SK-N-SH treated with all-trans-retinoic acid at 6 μM for 48 hours (cell line): ENCODE measurements around the gene ABCA7.

Experiments used
- ATAC-seq: fragments of 200-7000 bp; cut with Tn5 transposase; 3 replicates; pipeline ENCODE4 v1.9.1; 2020; ENCODE audit warnings: mild to moderate bottlenecking, moderate library complexity
- ARNTL ChIP-seq: fragments of 450-650 bp; formaldehyde crosslinking; IDR thresholded peaks from 2 replicates; pipeline ENCODE4 v1.5.0; 2020; ENCODE audit warnings: low read depth, mild to moderate bottlenecking, moderate library complexity, borderline replicate concordance
- BACH2 ChIP-seq: fragments of 250-450 bp; sonication (Bioruptor Pico); IDR thresholded peaks from 2 replicates; pipeline ENCODE4 v1.9.0; 2021; ENCODE audit warnings: mild to moderate bottlenecking, borderline replicate concordance
- CSDC2 ChIP-seq: fragments of 250-450 bp; sonication (Bioruptor Pico); IDR thresholded peaks from 2 replicates; pipeline ENCODE4 v1.5.0; 2020; ENCODE audit warnings: mild to moderate bottlenecking, moderate library complexity
- ISL1 ChIP-seq: fragments of 250-450 bp; sonication (Bioruptor Pico); IDR thresholded peaks from 2 replicates; pipeline ENCODE4 v2.1.2; 2022; ENCODE audit warnings: mild to moderate bottlenecking, moderate library complexity
- OSR1 ChIP-seq: fragments of 250-450 bp; sonication (Bioruptor Pico); IDR thresholded peaks from 2 replicates; pipeline ENCODE4 v1.8.0; 2022; ENCODE audit warnings: moderate library complexity, mild to moderate bottlenecking, inconsistent platforms
- RARB ChIP-seq: fragments of 250-450 bp; sonication (Bioruptor Pico); IDR thresholded peaks from 2 replicates; pipeline ENCODE4 v1.8.0; 2021; ENCODE audit warnings: mild to moderate bottlenecking, moderate library complexity
- TCF4 ChIP-seq: fragments of 250-450 bp; sonication (Bioruptor Pico); IDR thresholded peaks from 2 replicates; pipeline ENCODE4 v1.8.0; 2021; ENCODE audit warnings: mild to moderate bottlenecking, moderate library complexity, borderline replicate concordance
- ZC3H10 ChIP-seq: fragments of 250-450 bp; sonication (Bioruptor Pico); IDR thresholded peaks from 2 replicates; pipeline ENCODE4 v1.5.1; 2021; ENCODE audit warnings: mild to moderate bottlenecking, moderate library complexity
- ZFP3 ChIP-seq: fragments of 250-450 bp; sonication (Bioruptor Pico); IDR thresholded peaks from 2 replicates; pipeline ENCODE4 v1.5.0; 2020; ENCODE audit warnings: mild to moderate bottlenecking, moderate library complexity
- ZFP30 ChIP-seq: fragments of 450-650 bp; formaldehyde crosslinking; IDR thresholded peaks from 2 replicates; pipeline ENCODE4 v1.5.0; 2022; ENCODE audit warnings: mild to moderate bottlenecking, moderate library complexity
- ZNF565 ChIP-seq: fragments of 450-650 bp; formaldehyde crosslinking; conservative IDR thresholded peaks from 2 replicates; pipeline ENCODE4 v1.5.0; 2020; ENCODE audit warnings: low read depth, mild to moderate bottlenecking, moderate library complexity
- ZNF70 ChIP-seq: fragments of 450-650 bp; formaldehyde crosslinking; IDR thresholded peaks from 2 replicates; pipeline ENCODE4 v1.5.0; 2020; ENCODE audit warnings: mild to moderate bottlenecking, moderate library complexity
- ZNF8 ChIP-seq: fragments of 450-650 bp; formaldehyde crosslinking; IDR thresholded peaks from 2 replicates; pipeline ENCODE4 v1.5.0; 2020; ENCODE audit warnings: mild to moderate bottlenecking, moderate library complexity
- TF ChIP-seq, protein P1 (sequence below): fragments of 250-450 bp; sonication (Bioruptor Pico); IDR thresholded peaks from 2 replicates; pipeline ENCODE4 v1.5.1; 2020; ENCODE audit warnings: low read depth, mild to moderate bottlenecking, moderate library complexity
- TF ChIP-seq, protein P2 (sequence below): fragments of 250-450 bp; sonication (Bioruptor Pico); IDR thresholded peaks from 2 replicates; pipeline ENCODE4 v1.5.1; 2021; ENCODE audit warnings: mild to moderate bottlenecking, moderate library complexity
- TF ChIP-seq, protein P3 (sequence below): fragments of 250-450 bp; sonication (Bioruptor Pico); IDR thresholded peaks from 2 replicates; pipeline ENCODE4 v1.8.0; 2020; ENCODE audit warnings: mild to moderate bottlenecking, moderate library complexity, borderline replicate concordance
- TF ChIP-seq, protein P4 (sequence below): fragments of 250-450 bp; sonication (Bioruptor Pico); IDR thresholded peaks from 2 replicates; pipeline ENCODE4 v1.5.0; 2020; ENCODE audit warnings: mild to moderate bottlenecking, moderate library complexity

Gene ABCA7

DNA sequence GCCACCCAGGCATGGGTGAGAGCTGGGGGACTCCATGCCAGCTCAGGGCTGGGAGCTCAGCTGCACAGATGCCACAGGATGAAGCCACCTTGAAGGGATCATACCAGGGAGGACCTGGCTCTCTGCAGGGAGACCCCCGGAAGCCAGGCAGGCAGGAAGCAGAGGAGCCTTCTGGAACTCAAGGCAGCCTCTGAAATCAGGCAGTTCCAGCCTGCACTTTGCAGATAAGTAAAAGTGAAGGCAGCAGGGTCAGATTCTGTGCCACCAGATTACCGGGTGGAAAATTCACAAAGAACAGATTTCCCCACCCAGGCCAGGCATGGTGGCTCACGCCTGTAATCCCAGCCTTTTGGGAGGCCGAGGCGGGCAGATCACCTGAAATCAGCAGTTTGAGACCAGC is 21.5 kb upstream of the ABCA7 start (continued):
- TF ChIP-seq, protein P1, sequence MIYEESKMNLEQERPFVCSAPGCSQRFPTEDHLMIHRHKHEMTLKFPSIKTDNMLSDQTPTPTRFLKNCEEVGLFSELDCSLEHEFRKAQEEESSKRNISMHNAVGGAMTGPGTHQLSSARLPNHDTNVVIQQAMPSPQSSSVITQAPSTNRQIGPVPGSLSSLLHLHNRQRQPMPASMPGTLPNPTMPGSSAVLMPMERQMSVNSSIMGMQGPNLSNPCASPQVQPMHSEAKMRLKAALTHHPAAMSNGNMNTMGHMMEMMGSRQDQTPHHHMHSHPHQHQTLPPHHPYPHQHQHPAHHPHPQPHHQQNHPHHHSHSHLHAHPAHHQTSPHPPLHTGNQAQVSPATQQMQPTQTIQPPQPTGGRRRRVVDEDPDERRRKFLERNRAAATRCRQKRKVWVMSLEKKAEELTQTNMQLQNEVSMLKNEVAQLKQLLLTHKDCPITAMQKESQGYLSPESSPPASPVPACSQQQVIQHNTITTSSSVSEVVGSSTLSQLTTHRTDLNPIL (CRISPR knock-in tag) = no peak
- no peak for TF ChIP-seq ZNF8
- TF ChIP-seq, all 23 proteins: peak for 0

DNA sequence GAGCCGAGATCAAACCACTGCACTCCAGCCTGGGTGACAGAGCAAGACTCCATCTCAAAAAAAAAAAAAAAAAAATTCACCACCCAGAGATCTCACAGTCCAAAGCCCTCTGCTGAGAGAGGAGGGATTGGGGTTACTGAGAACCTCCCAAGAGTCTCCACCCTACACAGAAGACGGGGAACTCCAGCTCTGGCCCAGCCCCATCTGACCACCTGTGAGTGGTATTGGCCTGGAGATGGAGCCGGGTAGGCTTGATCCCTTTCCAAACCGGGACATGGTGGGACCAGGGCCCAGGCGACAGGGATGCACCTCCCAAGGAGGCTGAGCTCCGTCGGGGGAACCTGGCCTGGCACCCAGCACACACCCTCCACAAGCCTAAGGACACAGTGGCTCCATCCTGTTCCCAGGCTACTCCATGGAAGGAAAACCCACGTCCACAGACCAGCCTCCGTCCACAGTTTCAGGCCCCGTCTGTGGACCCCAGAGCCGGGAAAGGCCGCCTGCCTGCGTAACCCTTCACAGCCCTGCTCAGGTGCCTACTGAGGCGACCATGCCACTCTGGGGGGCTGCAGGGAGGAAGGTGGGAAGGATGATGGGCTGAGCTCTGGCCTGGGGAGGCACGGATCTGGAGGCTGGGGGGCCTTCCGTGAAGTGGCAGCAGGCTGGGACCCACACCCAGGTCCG is 20.8 kb upstream of the ABCA7 start:
- TF ChIP-seq ZNF565 (CRISPR knock-in tag) (no peak), ARNTL (CRISPR knock-in tag) (no peak), CSDC2 (no peak), ISL1 (no peak), ZNF8 (no peak)
- TF ChIP-seq, protein P2, sequence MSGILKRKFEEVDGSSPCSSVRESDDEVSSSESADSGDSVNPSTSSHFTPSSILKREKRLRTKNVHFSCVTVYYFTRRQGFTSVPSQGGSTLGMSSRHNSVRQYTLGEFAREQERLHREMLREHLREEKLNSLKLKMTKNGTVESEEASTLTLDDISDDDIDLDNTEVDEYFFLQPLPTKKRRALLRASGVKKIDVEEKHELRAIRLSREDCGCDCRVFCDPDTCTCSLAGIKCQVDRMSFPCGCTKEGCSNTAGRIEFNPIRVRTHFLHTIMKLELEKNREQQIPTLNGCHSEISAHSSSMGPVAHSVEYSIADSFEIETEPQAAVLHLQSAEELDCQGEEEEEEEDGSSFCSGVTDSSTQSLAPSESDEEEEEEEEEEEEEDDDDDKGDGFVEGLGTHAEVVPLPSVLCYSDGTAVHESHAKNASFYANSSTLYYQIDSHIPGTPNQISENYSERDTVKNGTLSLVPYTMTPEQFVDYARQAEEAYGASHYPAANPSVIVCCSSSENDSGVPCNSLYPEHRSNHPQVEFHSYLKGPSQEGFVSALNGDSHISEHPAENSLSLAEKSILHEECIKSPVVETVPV (CRISPR knock-in tag) = no peak
- ATAC-seq = no peak

DNA sequence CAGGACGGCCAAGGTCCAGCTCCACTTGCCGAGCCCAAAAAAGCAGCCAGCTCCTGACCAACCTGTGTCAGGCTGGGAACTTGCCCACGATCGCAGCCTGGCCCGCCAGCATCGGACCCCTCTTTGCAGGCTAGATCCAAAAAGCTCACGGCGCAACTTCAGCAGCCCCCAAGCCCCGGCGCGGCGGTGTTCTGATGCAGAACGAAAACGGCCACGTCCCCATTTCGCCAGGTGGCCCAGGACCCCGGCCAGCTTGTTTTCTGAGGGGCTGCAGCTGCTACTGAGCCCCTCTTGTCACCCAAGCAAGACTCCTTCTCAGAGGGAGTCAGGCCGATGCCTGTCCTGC is 20.3 kb upstream of the ABCA7 start:
- TF ChIP-seq RARB (CRISPR knock-in tag) (no peak), ARNTL (CRISPR knock-in tag) (no peak), ZC3H10 (no peak), ZNF565 (CRISPR knock-in tag) (no peak)
- ATAC-seq = no peak

DNA sequence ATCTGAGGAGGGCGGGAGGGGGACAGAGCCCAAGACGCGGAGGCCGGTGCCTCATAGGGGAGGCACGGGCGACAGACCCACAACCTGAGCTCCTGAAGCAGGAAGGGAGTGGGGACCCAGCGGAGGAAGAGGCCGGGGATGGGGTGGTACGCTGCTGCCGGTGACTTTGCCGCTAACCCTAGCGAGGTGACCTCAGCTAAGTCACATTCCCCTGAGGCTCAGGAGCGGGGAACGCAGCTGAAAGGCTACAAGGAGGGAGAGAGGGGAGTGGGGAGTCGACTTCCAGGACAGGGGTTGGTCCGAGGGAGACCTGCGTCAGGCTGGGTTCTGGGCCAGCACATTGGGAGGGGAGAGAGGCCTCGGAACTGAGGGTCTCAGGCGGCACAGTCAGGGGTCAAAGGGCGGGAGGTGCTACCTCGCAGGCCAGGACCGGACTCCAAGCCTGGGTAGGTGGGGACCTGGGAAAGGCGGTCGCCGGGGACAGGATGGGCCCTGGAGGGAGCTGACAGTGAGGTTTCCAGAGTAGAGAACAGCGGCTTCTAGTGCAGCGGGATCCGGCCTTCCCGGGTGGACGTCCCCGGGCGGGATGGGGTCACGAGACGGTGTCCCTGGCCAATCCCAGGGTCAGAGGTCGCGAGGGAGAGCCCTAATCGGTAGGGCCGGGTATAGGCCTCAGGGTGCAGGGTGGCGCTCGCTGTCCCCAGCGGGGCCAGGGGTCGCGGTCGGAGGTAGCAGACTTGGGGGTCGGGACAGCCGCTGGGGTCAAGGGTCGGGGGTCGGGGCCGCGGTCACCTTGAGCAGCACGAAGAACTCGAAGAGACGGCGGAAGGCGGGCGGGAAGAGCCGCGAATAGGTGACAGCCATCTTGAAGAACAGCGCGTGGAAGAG is 19.7 kb upstream of the ABCA7 start:
- no peak for ATAC-seq
- TF ChIP-seq, protein P1 (CRISPR knock-in tag) = no peak
- TF ChIP-seq TCF4 (CRISPR knock-in tag) (no peak), ZNF70 (CRISPR knock-in tag) (no peak), OSR1 (CRISPR knock-in tag) (no peak), ZFP3 (CRISPR knock-in tag) (no peak), ZC3H10 (no peak), ARNTL (CRISPR knock-in tag) (no peak), RARB (CRISPR knock-in tag) (no peak), ZNF565 (CRISPR knock-in tag) (no peak), ZFP30 (CRISPR knock-in tag) (no peak), BACH2 (no peak)
- TF ChIP-seq, protein P3, sequence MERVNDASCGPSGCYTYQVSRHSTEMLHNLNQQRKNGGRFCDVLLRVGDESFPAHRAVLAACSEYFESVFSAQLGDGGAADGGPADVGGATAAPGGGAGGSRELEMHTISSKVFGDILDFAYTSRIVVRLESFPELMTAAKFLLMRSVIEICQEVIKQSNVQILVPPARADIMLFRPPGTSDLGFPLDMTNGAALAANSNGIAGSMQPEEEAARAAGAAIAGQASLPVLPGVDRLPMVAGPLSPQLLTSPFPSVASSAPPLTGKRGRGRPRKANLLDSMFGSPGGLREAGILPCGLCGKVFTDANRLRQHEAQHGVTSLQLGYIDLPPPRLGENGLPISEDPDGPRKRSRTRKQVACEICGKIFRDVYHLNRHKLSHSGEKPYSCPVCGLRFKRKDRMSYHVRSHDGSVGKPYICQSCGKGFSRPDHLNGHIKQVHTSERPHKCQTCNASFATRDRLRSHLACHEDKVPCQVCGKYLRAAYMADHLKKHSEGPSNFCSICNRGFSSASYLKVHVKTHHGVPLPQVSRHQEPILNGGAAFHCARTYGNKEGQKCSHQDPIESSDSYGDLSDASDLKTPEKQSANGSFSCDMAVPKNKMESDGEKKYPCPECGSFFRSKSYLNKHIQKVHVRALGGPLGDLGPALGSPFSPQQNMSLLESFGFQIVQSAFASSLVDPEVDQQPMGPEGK (CRISPR knock-in tag) = no peak
- TF ChIP-seq, protein P4, sequence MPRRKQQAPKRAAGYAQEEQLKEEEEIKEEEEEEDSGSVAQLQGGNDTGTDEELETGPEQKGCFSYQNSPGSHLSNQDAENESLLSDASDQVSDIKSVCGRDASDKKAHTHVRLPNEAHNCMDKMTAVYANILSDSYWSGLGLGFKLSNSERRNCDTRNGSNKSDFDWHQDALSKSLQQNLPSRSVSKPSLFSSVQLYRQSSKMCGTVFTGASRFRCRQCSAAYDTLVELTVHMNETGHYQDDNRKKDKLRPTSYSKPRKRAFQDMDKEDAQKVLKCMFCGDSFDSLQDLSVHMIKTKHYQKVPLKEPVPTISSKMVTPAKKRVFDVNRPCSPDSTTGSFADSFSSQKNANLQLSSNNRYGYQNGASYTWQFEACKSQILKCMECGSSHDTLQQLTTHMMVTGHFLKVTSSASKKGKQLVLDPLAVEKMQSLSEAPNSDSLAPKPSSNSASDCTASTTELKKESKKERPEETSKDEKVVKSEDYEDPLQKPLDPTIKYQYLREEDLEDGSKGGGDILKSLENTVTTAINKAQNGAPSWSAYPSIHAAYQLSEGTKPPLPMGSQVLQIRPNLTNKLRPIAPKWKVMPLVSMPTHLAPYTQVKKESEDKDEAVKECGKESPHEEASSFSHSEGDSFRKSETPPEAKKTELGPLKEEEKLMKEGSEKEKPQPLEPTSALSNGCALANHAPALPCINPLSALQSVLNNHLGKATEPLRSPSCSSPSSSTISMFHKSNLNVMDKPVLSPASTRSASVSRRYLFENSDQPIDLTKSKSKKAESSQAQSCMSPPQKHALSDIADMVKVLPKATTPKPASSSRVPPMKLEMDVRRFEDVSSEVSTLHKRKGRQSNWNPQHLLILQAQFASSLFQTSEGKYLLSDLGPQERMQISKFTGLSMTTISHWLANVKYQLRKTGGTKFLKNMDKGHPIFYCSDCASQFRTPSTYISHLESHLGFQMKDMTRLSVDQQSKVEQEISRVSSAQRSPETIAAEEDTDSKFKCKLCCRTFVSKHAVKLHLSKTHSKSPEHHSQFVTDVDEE (CRISPR knock-in tag) = no peak
